ENCODE measurements around the gene EML4. TPM values are rescaled to one million over a fixed set of nuclear protein-coding genes. Genes with fewer than 3 reads are reported as not detected.

Gene EML4
- total RNA-seq, 1 donor from 2014 or later = 109 TPM

DNA sequence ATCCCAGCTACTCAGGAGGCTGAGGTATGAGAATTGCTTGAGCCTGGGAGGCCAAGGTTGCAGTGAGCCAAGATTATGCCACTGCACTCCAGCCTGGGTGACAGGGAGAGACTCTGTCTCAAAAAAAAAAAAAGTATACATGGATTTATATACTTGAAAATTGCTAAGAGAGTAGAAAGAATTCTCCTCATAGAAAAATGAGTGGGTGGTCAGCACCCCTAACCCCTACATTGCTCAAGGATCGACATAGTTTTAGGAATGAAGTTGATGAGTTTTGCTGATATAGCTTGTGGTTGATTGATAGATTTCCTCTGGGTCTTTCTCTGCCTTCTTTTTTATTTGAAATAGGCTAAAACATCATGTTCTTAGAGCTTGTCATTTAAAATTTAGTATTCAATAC lies 58.9 kb downstream of the EML4 start:
- DNase-seq = no peak
- TF ChIP-seq, protein P1, sequence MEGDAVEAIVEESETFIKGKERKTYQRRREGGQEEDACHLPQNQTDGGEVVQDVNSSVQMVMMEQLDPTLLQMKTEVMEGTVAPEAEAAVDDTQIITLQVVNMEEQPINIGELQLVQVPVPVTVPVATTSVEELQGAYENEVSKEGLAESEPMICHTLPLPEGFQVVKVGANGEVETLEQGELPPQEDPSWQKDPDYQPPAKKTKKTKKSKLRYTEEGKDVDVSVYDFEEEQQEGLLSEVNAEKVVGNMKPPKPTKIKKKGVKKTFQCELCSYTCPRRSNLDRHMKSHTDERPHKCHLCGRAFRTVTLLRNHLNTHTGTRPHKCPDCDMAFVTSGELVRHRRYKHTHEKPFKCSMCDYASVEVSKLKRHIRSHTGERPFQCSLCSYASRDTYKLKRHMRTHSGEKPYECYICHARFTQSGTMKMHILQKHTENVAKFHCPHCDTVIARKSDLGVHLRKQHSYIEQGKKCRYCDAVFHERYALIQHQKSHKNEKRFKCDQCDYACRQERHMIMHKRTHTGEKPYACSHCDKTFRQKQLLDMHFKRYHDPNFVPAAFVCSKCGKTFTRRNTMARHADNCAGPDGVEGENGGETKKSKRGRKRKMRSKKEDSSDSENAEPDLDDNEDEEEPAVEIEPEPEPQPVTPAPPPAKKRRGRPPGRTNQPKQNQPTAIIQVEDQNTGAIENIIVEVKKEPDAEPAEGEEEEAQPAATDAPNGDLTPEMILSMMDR (IDR thresholded peaks at IDR 0.05) = no peak
- intact Hi-C loops (cut with DNase I) = no loop called here
- Histone ChIP-seq H3K27ac (no peak overlapping the region), H3K4me1 (peaks cover 19% of the 10 kb centered on the region), H3K9me3 (no peaks in the 10 kb centered on the region), H3K4me3 (no peak overlapping the region), H3K27me3 (ENCODE audit: low read depth) (no peaks in the 10 kb centered on the region), H3K36me3 (no peaks in the 10 kb centered on the region)
- ATAC-seq = no peak

DNA sequence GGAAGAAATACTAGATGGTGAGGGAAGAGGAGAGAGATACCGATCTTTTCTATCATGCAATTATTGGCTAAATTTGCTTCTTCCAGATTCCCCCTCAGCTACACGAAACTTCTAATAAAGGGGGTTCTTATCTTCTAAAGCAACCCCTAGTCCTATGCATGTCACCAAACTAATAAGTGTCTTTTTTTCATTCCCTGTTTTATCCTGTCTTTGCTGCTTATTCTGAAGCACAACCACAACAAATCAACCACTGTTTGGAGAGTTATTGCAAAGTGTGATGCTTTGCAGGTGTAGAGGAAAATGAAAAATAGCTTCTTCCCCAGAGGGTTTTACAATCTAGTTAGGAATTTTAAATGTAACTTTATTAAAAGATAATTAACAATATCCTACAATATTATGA lies 60.8 kb downstream of the EML4 start:
- H3K36me3 ChIP-seq = no peaks in the 10 kb centered on the region
- intact Hi-C loops (cut with DNase I) = no loop called here
- H3K9me3 ChIP-seq = no peaks in the 10 kb centered on the region
- H3K4me3 ChIP-seq = no peak overlapping the region
- DNase-seq (no peak), ATAC-seq (no peak)
- TF ChIP-seq, protein P1 (IDR thresholded peaks at IDR 0.05) = no peak
- H3K27me3 ChIP-seq (ENCODE audit: low read depth) = no peaks in the 10 kb centered on the region
- H3K27ac ChIP-seq = no peak overlapping the region
- H3K4me1 ChIP-seq = peaks cover 15% of the 10 kb centered on the region

DNA sequence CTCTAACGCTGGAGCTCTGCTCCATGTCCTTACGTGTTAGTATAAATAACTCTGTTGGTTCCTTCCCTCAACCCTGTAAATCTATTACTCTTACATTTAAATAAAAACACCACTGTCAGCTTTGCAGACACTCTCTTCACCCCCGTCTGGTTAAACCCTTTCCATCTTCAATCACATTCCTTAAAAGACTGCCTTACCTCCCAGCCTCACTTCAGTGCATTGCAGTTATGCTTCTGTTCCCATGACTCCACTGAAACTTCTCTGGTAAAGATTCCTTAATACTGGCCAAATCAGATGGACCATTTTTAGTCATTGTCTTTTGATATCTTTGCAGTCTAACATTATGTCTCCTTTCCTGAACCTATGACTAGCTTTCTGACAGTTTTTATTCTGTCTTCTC lies 61.7 kb downstream of the EML4 start:
- Histone ChIP-seq H3K27me3 (ENCODE audit: low read depth) (no peaks in the 10 kb centered on the region), H3K36me3 (no peaks in the 10 kb centered on the region), H3K9me3 (no peaks in the 10 kb centered on the region), H3K27ac (no peak overlapping the region), H3K4me3 (no peak overlapping the region), H3K4me1 (peaks cover 15% of the 10 kb centered on the region)
- ATAC-seq (no peak), DNase-seq (no peak)
- intact Hi-C loops (cut with DNase I) = no loop called here
- TF ChIP-seq, protein P1 (IDR thresholded peaks at IDR 0.05) = no peak

DNA sequence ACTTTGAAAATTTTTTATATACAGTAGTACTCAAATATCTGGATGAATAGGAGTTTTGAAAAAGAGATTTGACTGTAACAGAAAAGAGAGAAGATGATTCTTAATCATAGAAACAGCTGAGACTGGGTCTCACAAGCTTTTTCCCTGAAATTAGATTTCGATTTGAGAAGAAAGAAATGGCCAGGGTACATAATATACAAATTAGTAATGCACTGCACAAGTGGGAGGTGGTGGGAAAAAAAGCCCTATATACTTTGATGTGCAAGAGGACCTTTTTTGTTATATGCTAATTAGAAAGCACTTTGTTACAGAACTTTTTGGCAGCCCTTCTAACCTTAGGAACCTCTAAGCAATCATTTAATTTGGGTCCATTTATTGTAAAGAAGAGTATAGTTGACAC lies 62.9 kb downstream of the EML4 start:
- Histone ChIP-seq H3K9me3 (no peaks in the 10 kb centered on the region), H3K27me3 (ENCODE audit: low read depth) (no peaks in the 10 kb centered on the region), H3K27ac (no peak overlapping the region), H3K36me3 (no peaks in the 10 kb centered on the region), H3K4me1 (peaks cover 15% of the 10 kb centered on the region), H3K4me3 (no peak overlapping the region)
- intact Hi-C loops (cut with DNase I) = no loop called here
- no peak for DNase-seq
- no peak for ATAC-seq
- TF ChIP-seq, protein P1 (IDR thresholded peaks at IDR 0.05) = no peak

DNA sequence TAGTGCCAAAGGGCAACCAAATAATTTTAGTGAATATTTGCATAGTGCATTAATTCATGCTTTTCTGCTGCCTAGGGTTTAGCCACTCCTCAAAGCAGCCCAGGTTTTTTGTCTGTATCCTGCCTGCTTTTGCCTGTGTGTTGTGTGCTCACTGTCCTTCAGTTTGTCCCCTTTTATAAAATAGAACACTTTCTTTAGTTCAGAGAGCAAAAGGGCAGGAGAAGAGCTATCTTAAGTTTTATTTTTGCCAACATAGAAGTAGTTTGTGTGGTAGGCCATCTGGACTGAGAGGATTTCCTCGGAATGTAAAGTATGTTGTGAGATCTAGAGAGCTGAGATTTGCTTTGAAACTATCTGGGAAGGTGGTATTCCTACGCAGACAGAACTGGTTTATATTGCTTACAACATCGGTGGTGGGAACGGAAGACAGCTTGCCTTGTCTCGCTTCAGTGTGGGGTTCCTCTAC lies 64.9 kb downstream of the EML4 start:
- peak in 1 of 2 donors; percentile 39 for ATAC-seq
- H3K9me3 ChIP-seq = no peaks in the 10 kb centered on the region
- H3K36me3 ChIP-seq = no peaks in the 10 kb centered on the region
- peak overlapping the region; percentile 34 for H3K27ac ChIP-seq
- intact Hi-C loops (cut with DNase I) = no loop called here
- DNase-seq = no peak
- H3K27me3 ChIP-seq (ENCODE audit: low read depth) = no peaks in the 10 kb centered on the region
- peaks cover 24% of the 10 kb centered on the region for H3K4me1 ChIP-seq
- no peak overlapping the region for H3K4me3 ChIP-seq
- TF ChIP-seq, protein P1 (IDR thresholded peaks at IDR 0.05) = no peak

DNA sequence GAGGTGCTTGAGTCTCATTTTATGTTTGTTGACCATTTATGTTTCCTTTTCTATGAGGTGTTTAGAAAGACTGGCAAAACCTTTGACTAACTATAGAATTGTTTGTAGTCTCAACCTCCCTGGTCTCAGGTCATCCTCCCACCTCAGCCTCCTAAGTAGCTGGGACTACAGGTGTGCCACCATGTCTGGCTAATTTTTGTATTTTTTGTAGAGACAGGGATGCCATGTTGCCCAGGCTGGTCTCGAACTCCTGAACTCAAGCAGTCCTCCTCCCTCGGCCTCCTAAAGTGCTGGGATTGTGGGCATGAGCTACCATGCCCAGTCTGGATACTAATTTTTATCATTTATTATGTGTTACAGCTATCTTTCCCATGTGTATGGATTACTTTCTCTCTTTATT lies 67.8 kb downstream of the EML4 start:
- Histone ChIP-seq H3K27me3 (ENCODE audit: low read depth) (no peaks in the 10 kb centered on the region), H3K4me1 (peaks cover 42% of the 10 kb centered on the region), H3K4me3 (no peak overlapping the region), H3K27ac (no peak overlapping the region), H3K9me3 (no peaks in the 10 kb centered on the region), H3K36me3 (no peaks in the 10 kb centered on the region)
- TF ChIP-seq, protein P1 (IDR thresholded peaks at IDR 0.05) = no peak
- DNase-seq (no peak), ATAC-seq (no peak)
- intact Hi-C loops (cut with DNase I) = loop anchor here (5.0 kb wide), 1 partner anchor 140 kb away; no protein-coding TSS in a partner anchor
